ENCODE data around the gene KAT2A.
A peak's percentile ranks its signal among the peaks of the same experiment; 100 is the strongest.

The KAT2A gene

DNA sequence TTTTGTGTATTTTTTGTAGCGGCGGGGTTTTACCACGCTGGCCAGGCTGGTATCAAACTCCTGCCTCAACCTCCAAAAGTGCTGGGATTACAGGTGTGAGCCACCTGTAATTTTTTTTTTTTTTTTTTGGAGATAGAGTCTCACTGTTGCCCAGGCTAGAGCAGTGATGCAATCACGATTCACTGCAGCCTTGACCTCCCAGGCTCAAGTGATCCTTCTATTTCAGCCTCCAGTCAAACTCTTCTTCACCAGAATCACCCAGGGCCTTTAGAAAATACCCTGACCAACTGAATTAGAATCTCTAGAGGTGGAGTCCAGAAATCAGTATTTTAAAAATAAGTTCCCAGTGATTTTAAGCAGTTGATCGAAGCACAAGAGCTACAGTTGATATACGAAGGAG, 14.0 kb upstream of the KAT2A start:
- DNase-seq, result no peak

DNA sequence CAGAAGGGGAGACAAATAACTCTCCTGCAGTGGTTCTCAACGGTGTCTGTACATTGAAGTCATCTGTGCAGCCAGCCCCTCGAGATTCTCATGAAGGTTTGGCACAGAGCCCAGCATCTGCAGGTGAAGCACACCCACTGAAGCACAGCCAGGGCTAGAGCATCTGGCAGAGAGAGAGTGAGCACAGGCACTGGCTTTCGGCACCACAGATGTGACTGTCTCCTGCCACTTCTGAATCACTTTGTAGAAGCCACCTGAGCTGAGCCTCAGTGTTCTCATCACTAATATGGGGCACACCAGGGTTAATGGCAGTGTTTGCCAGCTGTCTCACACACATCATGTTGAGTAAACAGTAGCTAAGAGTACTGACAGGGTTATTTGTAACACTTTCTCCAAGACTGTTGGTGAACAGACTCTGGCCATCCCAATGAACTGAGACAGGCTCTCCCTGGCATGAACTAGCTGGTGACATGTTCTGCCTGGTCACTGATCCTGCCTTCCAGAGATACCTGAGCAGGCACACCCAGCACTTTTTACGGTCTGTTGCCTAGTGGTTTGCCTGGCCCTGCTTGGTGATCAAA, 12.4 kb upstream of the KAT2A start:
- peak; percentile 55 for DNase-seq

GRCh38 chr17:42132941-42133340, 11.8 kb upstream of the KAT2A start:
- peak; percentile 84 for DNase-seq

- no peak for DNase-seq
Measured at GRCh38 chr17:42131981-42132432, 10.8 kb upstream of the KAT2A start.

DNA sequence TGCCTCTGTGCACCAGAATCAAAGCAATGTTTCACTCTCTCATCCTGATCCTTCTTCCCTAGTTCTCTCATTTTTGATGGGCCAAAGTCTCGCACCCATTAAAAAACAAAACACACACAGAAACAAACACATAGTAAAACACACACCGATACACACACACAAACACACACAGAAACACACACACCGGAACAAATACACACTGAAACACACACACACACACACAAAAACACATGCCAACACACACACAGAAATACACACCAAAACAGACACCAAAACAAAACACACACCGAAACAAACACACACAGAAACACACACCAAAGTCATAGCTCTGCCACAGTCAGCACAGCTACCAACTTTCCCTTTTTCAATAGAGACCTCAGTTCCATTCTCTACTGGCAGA, 10.1 kb upstream of the KAT2A start:
- DNase-seq, result no peak

DNA sequence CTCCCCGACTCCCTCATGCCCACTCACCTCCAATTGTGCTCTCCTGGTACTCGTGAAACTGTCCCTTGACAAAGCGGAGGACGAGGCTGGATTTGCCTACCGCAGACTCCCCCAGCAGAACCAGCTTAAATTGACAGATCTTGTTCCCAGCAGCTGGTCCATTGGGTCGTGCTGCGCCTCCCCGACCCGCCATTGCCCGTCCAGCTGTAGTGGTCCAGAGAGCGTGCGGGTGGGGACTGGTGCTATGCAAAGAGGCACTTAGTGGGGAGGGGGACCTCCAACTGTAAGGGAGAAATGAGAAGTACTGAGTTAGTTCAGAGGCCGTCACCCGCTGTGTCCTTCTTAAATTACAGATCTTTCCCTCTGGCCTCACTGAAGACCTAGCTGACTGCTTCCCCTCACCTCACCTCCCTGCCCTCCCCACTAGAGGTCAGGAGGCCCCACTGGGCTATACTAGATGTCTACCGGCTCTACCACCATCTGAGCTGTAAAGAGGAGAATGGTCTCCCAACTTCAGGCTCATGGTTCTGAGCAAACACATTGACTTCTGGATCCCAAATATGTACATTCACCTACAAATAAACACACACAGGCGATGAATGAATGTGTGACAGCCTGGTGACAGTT, 9.3 kb upstream of the KAT2A start:
- DNase-seq, result no peak

GRCh38 chr17:42129109-42129837, 8.1 kb upstream of the KAT2A start:
- DNase-seq, result no peak

DNA sequence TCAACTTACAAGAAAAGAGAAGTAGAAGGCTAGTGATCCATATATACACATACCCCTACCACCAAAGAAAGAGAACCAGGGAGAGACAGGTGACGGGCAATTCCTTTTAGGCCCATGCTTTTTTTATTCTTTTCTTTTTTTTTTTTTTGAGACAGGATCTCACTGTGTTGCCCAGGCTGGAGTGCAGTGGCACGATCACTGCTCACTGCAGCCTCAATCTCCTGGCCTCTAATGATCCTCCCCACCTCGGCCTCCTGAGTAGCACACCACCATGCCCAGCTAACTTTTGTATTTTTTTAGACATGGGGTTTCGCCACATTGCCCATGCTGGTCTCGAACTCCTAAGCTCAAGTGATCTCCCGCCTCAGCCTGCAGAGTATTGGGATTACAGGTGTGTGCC, 6.2 kb upstream of the KAT2A start:
- no peak for DNase-seq

DNA sequence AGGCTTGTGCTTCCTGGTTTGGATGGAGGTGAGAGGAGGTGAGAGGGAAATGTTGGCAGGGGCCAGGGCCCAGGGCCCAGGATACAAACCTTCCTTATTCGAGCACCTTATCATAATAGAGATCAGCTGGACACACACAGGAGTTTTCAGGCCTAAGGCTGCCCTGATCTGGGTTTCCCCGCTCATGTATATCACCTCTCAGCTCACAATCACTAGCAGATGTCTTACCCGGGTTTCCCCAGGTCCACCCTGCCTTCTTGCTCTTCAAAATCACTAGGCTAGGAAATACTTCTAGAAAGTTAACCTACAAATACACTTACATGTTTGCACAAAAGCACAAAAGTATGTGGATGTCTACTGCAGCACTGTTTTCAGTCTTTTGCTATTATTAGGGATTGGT, 5.7 kb upstream of the KAT2A start:
- DNase-seq, result no peak

DNA sequence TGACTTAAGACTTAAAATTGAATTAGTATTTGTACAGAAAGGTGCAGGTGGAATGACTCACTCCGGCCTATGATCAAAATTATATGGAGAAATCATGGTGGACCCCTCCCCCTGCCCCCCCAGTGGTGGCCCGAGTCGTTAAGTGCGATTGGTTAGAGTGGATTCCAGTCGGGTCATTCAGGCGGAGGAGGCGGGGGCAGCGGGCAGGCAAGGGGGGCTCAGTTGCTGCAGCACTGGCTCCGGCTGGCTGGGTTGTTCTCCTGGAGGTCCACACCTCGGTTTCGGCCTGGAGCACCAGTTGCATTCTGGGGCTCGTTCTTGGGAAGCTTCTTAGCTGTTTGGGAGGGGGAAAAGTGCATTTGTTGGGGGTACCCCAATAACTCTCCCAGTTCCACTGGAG, 4.4 kb upstream of the KAT2A start:
- no peak for DNase-seq

DNA sequence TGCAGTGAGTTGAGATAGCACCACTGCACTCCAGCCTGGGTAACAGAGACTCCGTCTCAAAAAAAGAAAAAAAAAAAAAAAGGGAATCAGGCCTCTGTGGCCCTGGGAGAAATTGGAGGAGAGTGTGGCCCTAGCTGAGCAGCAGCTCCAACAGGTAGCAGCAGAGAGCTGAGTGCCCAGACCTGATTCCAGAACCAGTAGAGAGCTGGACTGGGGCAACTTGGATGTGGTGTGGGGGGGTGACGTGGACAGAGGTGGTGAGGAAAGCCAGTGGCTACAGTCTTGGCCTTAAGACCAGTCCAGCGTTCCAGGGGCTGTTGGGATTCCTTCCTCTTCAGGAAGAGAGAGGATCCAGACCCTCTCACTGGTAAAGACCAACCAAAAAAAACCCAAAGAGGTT, 3.1 kb upstream of the KAT2A start:
- no peak for DNase-seq

- DNase-seq, result no peak
Measured at GRCh38 chr17:42122371-42123303, 1.5 kb upstream of the KAT2A start, which contains the start of gene HSPB9. HSPB9 (plus strand) TSS chr17:42122804; CDS start chr17:42122851, 47 bp downstream.

GRCh38 chr17:42120161-42120769, 902 bp downstream of the KAT2A start:
- peak; percentile 64 for DNase-seq

GRCh38 chr17:42119301-42119700, 1.9 kb downstream of the KAT2A start:
- no peak for DNase-seq

DNA sequence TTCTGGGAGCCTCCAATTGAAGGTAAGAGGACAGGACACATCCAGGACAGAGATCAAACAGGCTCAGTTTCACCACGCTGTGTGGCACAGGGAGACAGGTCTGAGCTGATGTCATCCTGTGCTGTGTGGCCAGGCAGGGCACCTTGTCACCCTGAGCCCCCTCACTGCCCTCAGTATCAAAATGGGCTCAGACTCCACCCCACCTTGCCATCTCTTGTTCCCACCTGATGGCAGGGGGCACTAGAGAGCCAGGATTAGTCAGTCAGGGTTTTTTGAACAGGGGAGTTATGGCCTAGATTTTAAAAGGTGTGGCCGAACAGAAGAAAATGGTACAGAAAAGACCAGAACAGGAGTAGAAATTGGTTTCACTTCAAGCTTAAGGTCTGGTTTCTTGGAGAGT, 2.6 kb downstream of the KAT2A start:
- DNase-seq, result peak; percentile 75

- no peak for DNase-seq
Measured at GRCh38 chr17:42118126-42118510, 3.0 kb downstream of the KAT2A start.

DNA sequence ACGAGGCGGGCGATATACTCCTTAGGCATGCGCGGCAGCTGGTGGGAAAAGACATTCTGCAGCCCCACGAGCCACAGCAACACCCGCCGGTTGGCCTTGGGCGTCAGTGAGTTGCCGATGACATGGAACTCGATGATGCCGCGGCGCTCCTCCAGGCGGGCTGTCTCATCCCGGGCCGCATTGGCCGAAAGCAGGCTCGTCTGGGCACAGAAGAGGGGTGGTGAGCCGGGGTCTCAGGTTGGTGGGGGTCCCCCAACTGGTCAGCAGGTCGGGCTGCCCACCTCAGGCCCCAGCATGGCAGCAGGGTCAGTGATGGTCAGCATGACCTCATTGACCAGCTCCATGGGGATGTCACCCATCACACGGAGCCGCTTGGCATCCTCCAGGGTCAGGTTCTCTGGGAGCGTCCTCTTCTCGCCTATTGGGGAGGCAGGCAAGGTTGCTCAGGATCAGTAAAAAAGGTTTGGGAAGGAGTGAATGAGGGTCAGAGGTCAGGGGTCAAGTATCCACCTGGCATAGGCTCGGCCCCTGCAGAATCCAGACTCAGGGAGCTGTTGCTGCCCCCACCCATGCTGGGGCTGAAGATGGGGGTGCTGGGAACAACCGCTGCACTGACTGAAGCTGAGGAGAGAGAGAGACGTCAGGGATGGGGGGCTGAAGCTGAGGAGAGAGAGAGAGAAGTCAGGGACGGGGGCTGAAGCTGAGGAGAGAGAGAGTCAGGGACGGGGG, 3.6 kb downstream of the KAT2A start:
- DNase-seq, result no peak

GRCh38 chr17:42116705-42117396, 4.3 kb downstream of the KAT2A start:
- DNase-seq, result peak; percentile 94

GRCh38 chr17:42114118-42114517, 7.0 kb downstream of the KAT2A start:
- no peak for DNase-seq

DNA sequence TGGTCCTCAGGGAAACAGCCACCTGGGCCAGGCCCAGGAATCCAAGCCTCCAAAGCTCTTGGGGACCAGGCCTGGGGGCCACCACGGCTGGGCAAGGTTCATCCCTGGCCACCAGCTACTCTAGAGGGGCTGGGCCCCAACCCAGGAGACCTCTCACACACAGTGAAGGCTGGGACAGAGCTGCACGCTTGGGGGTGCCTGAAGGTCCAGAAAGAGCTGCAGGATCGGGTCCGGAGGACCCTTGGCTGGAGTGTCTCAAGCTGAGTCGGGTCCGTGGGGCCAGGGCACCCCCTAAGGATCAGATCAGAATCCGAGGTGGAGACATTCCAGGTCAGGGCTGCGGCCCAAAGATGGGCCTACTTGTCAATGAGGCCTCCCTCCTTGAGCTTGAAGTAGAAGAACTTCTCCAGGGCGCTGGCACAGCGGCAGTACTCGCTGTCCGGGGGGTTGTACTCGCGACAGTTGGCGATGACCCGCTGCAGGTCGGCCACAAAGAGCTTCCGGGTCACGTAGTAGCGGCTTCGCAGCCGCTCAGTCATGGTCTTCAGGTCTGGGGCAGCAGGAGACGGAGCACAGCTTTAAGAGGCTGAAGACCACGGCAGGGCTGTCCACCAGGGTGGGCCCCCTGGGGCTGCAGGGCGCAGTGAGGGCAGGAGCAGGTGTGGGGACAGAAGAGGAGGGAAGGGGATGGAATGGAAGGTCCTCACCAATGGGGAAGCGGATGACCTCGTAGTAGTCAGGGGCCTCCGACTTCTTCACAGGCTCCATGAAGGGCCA, 7.7 kb downstream of the KAT2A start:
- no peak for DNase-seq
